ENCODE data around the gene ADGRF5. TPM values are rescaled to one million over a fixed set of nuclear protein-coding genes. Genes with fewer than 3 reads are reported as not detected.
"Not testable (repeated sequence)": the region's sequence is repeated elsewhere in the genome, so short reads cannot be mapped to it uniquely, and the experiment has no call there.

The ADGRF5 gene
- total RNA-seq, 1 experiment from 2014 or later = under 0.01 TPM

- Histone ChIP-seq H3K36me3 (replicated peaks; ENCODE audit: control insufficient read depth, insufficient read depth, low read length) (no peaks in the 10 kb centered on the region), H3K27me3 (ENCODE audit: control insufficient read depth, insufficient read depth, low read length) (no peaks in the 10 kb centered on the region), H3K4me3 (ENCODE audit: insufficient read depth, low read depth, low read length) (no peak overlapping the region)
- no peak for DNase-seq
Observed at GRCh38 chr6:46888031-46888430, 33.7 kb downstream of the ADGRF5 start.

- DNase-seq = no peak
- H3K27me3 ChIP-seq (ENCODE audit: control insufficient read depth, insufficient read depth, low read length) = no peaks in the 10 kb centered on the region
- H3K4me3 ChIP-seq (ENCODE audit: insufficient read depth, low read depth, low read length) = no peak overlapping the region
- no peaks in the 10 kb centered on the region for H3K36me3 ChIP-seq (replicated peaks; ENCODE audit: control insufficient read depth, insufficient read depth, low read length)
Observed at GRCh38 chr6:46882645-46883044, 39.1 kb downstream of the ADGRF5 start.

- no peak for DNase-seq
- Histone ChIP-seq H3K36me3 (replicated peaks; ENCODE audit: control insufficient read depth, insufficient read depth, low read length) (no peaks in the 10 kb centered on the region), H3K27me3 (ENCODE audit: control insufficient read depth, insufficient read depth, low read length) (no peaks in the 10 kb centered on the region), H3K4me3 (ENCODE audit: insufficient read depth, low read depth, low read length) (no peak overlapping the region)
Observed at GRCh38 chr6:46879003-46879402, 42.7 kb downstream of the ADGRF5 start.

- Histone ChIP-seq H3K4me3 (ENCODE audit: insufficient read depth, low read depth, low read length) (no peak overlapping the region), H3K27me3 (ENCODE audit: control insufficient read depth, insufficient read depth, low read length) (no peaks in the 10 kb centered on the region), H3K36me3 (replicated peaks; ENCODE audit: control insufficient read depth, insufficient read depth, low read length) (no peaks in the 10 kb centered on the region)
- peak; percentile 30 for DNase-seq
Observed at GRCh38 chr6:46876126-46876525, 45.6 kb downstream of the ADGRF5 start.

GRCh38 chr6:46867411-46867810 lies 54.3 kb downstream of the ADGRF5 start:
- no peaks in the 10 kb centered on the region for H3K27me3 ChIP-seq (ENCODE audit: control insufficient read depth, insufficient read depth, low read length)
- no peak overlapping the region for H3K4me3 ChIP-seq (ENCODE audit: insufficient read depth, low read depth, low read length)
- H3K36me3 ChIP-seq (replicated peaks; ENCODE audit: control insufficient read depth, insufficient read depth, low read length) = no peaks in the 10 kb centered on the region
- DNase-seq = no peak

- Histone ChIP-seq H3K27me3 (ENCODE audit: control insufficient read depth, insufficient read depth, low read length) (no peaks in the 10 kb centered on the region), H3K36me3 (replicated peaks; ENCODE audit: control insufficient read depth, insufficient read depth, low read length) (no peaks in the 10 kb centered on the region), H3K4me3 (ENCODE audit: insufficient read depth, low read depth, low read length) (no peak overlapping the region)
- no peak for DNase-seq
Observed at GRCh38 chr6:46865221-46865620, 56.5 kb downstream of the ADGRF5 start.

GRCh38 chr6:46863791-46864190 lies 57.9 kb downstream of the ADGRF5 start:
- Histone ChIP-seq H3K36me3 (replicated peaks; ENCODE audit: control insufficient read depth, insufficient read depth, low read length) (no peaks in the 10 kb centered on the region), H3K27me3 (ENCODE audit: control insufficient read depth, insufficient read depth, low read length) (no peaks in the 10 kb centered on the region), H3K4me3 (ENCODE audit: insufficient read depth, low read depth, low read length) (no peak overlapping the region)
- no peak for DNase-seq

GRCh38 chr6:46862381-46862780 lies 59.4 kb downstream of the ADGRF5 start:
- Histone ChIP-seq H3K27me3 (ENCODE audit: control insufficient read depth, insufficient read depth, low read length) (no peaks in the 10 kb centered on the region), H3K4me3 (ENCODE audit: insufficient read depth, low read depth, low read length) (no peak overlapping the region), H3K36me3 (replicated peaks; ENCODE audit: control insufficient read depth, insufficient read depth, low read length) (no peaks in the 10 kb centered on the region)
- DNase-seq = peak; percentile 19

- H3K27me3 ChIP-seq (ENCODE audit: control insufficient read depth, insufficient read depth, low read length); H3K36me3 ChIP-seq (replicated peaks; ENCODE audit: control insufficient read depth, insufficient read depth, low read length); H3K4me3 ChIP-seq (ENCODE audit: insufficient read depth, low read depth, low read length): not testable (repeated sequence)
- peak; percentile 10 for DNase-seq
Observed at GRCh38 chr6:46855966-46856365, 65.8 kb downstream of the ADGRF5 start.

- H3K36me3 ChIP-seq (replicated peaks; ENCODE audit: control insufficient read depth, insufficient read depth, low read length); DNase-seq; H3K27me3 ChIP-seq (ENCODE audit: control insufficient read depth, insufficient read depth, low read length); H3K4me3 ChIP-seq (ENCODE audit: insufficient read depth, low read depth, low read length): not testable (repeated sequence)
Observed at GRCh38 chr6:46851576-46851975, 70.2 kb downstream of the ADGRF5 start.

GRCh38 chr6:46850792-46851191 lies 70.9 kb downstream of the ADGRF5 start:
- DNase-seq = no peak
- Histone ChIP-seq H3K27me3 (ENCODE audit: control insufficient read depth, insufficient read depth, low read length) (no peaks in the 10 kb centered on the region), H3K4me3 (ENCODE audit: insufficient read depth, low read depth, low read length) (no peak overlapping the region), H3K36me3 (replicated peaks; ENCODE audit: control insufficient read depth, insufficient read depth, low read length) (no peaks in the 10 kb centered on the region)

- Histone ChIP-seq H3K27me3 (ENCODE audit: control insufficient read depth, insufficient read depth, low read length) (no peaks in the 10 kb centered on the region), H3K36me3 (replicated peaks; ENCODE audit: control insufficient read depth, insufficient read depth, low read length) (no peaks in the 10 kb centered on the region), H3K4me3 (ENCODE audit: insufficient read depth, low read depth, low read length) (no peak overlapping the region)
- DNase-seq = no peak
Observed at GRCh38 chr6:46849361-46849690, 72.4 kb downstream of the ADGRF5 start.

- no peak overlapping the region for H3K4me3 ChIP-seq (ENCODE audit: insufficient read depth, low read depth, low read length)
- H3K36me3 ChIP-seq (replicated peaks; ENCODE audit: control insufficient read depth, insufficient read depth, low read length) = no peaks in the 10 kb centered on the region
Observed at GRCh38 chr6:46848684-46849360, 72.9 kb downstream of the ADGRF5 start.

GRCh38 chr6:46845126-46845525 lies 76.6 kb downstream of the ADGRF5 start:
- Histone ChIP-seq H3K36me3 (replicated peaks; ENCODE audit: control insufficient read depth, insufficient read depth, low read length) (no peaks in the 10 kb centered on the region), H3K4me3 (ENCODE audit: insufficient read depth, low read depth, low read length) (no peak overlapping the region), H3K27me3 (ENCODE audit: control insufficient read depth, insufficient read depth, low read length) (no peaks in the 10 kb centered on the region)
- DNase-seq = no peak

More at GRCh38 chr6:46848684-46849360, 72.9 kb downstream of the ADGRF5 start:
- DNase-seq = peak; percentile 84
- no peaks in the 10 kb centered on the region for H3K27me3 ChIP-seq (ENCODE audit: control insufficient read depth, insufficient read depth, low read length)

GRCh38 chr6:46842252-46842846 lies 79.4 kb downstream of the ADGRF5 start:
- not testable (repeated sequence) for H3K4me3 ChIP-seq (ENCODE audit: insufficient read depth, low read depth, low read length); DNase-seq; H3K36me3 ChIP-seq (replicated peaks; ENCODE audit: control insufficient read depth, insufficient read depth, low read length); H3K27me3 ChIP-seq (ENCODE audit: control insufficient read depth, insufficient read depth, low read length)

All from H7 (cell line).